Measurements from ENCODE around the gene KLHL42.

KLHL42 gene

DNA sequence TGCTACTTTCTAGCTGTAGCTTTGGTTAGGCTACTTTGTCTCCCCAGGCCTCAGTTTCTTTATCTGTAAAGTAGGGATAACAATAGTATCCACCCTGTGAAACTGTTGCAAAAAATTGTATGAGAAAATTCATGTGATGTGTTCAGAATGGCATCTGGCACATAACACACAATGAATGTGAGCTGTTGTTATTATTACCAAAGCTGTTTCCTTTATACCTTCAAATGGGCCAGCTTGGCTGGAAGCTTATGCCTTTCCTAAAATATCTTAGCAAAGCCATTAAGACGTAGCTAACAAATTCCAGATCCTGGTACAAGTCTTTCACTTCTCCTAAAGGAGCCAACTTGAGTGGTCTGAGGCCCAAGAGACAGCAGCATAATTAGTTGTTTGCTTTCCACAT is 25.2 kb downstream of the KLHL42 start:
- Histone ChIP-seq H3K4me3 (no peak overlapping the region), H3K27ac (peak overlapping the region in 1 of 2 donors; percentile 13), H3K27me3 (no peaks in the 10 kb centered on the region), H3K9me3 (no peaks in the 10 kb centered on the region), H3K36me3 (peaks cover 5 to 13% (median 6%) of the 10 kb centered on the region in 3 donors), H3K4me1 (peaks cover 0 to 30% (median 7%) of the 10 kb centered on the region in 4 donors)
- intact Hi-C loops (cut with DNase I; ENCODE audit: low total_unique reads): no loop called here
- DNase-seq: no peak
- TF ChIP-seq, protein P1, sequence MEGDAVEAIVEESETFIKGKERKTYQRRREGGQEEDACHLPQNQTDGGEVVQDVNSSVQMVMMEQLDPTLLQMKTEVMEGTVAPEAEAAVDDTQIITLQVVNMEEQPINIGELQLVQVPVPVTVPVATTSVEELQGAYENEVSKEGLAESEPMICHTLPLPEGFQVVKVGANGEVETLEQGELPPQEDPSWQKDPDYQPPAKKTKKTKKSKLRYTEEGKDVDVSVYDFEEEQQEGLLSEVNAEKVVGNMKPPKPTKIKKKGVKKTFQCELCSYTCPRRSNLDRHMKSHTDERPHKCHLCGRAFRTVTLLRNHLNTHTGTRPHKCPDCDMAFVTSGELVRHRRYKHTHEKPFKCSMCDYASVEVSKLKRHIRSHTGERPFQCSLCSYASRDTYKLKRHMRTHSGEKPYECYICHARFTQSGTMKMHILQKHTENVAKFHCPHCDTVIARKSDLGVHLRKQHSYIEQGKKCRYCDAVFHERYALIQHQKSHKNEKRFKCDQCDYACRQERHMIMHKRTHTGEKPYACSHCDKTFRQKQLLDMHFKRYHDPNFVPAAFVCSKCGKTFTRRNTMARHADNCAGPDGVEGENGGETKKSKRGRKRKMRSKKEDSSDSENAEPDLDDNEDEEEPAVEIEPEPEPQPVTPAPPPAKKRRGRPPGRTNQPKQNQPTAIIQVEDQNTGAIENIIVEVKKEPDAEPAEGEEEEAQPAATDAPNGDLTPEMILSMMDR (IDR thresholded peaks at IDR 0.05): no peak

DNA sequence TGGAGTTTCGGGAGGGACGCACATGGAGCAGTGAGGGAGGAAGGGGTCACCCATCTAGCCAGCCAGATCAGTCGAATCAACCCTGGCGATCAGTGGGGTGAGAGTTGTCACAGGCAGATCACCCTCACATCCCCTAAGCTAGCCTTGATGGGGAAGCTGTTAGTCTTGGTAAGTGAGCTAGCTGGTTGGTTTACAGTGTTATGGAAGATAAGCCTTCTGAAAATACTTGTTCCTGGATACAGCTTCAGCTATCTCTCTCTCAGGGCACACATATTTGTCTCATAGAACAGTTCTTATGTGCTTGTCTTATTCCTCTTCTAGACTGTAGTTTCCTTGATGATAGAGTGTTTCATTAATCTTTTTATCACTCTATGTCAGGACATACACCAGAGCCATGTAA is 26.2 kb downstream of the KLHL42 start:
- intact Hi-C loops (cut with DNase I; ENCODE audit: low total_unique reads): no loop called here

DNA sequence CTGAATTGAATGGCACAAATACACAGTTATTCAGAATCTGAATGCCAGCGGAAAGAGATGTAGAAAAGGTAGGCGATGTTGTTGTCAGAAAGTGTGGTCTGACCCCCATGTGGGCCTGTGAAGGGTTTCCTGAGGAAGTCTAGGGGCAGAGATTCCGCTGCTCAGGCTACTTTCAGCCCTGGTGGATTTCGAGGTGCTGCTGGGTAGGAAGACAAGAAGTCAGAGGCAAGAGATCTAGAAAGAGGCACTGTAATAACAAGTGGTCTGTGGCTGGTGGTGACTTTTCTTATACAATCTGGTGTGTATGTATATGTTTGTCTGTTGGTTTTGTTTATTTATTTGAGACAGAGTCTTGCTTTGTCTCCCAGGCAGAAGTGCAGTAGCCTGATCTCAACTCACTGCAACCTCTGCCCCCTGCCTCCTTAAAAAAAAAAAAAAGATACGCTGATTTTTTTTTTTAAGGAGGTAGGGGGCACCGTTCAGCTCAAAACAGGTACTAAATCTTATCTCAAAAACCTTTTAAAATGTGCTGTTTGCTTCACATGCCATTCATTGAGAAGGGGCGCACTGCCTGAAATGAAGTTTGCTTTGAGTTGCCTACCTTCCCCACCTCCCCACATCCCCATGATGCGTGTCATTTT is 27.1 kb downstream of the KLHL42 start:
- no peak overlapping the region for H3K4me3 ChIP-seq
- no peaks in the 10 kb centered on the region for H3K27me3 ChIP-seq
- no peaks in the 10 kb centered on the region for H3K9me3 ChIP-seq
- H3K27ac ChIP-seq: no peak overlapping the region
- intact Hi-C loops (cut with DNase I; ENCODE audit: low total_unique reads): no loop called here
- no peaks in the 10 kb centered on the region for H3K36me3 ChIP-seq
- TF ChIP-seq, protein P1 (IDR thresholded peaks at IDR 0.05): no peak
- peaks cover 0 to 33% (median 7%) of the 10 kb centered on the region in 4 donors for H3K4me1 ChIP-seq
- DNase-seq: no peak

More for the DNA sequence above, 26.2 kb downstream of the KLHL42 start:
- Histone ChIP-seq H3K36me3 (peaks cover 0 to 5% (median 0%) of the 10 kb centered on the region in 3 donors), H3K4me1 (peaks cover 0 to 33% (median 7%) of the 10 kb centered on the region in 4 donors), H3K4me3 (no peak overlapping the region), H3K9me3 (no peaks in the 10 kb centered on the region), H3K27ac (no peak overlapping the region), H3K27me3 (no peaks in the 10 kb centered on the region)
- TF ChIP-seq, protein P1 (IDR thresholded peaks at IDR 0.05): no peak
- DNase-seq: no peak

DNA sequence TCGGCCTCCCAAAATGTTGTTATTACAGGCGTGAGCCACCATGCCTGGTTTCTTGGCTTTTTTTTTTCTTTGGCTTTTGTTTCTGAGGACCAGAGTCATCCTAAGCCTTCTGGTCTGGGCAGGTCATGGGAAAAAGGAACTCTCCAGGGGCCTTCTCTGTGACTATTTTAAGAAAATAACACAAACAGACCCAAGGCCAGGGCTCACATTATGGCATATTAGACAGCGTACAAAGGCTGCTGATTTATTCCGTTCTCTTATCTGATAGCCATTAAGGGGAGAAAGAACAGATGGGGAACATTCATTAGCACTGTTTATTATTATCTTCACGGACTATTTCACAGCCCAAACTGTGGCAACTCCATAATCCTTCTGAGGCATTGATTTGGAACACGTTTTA is 28.8 kb downstream of the KLHL42 start:
- TF ChIP-seq, protein P1 (IDR thresholded peaks at IDR 0.05): no peak
- DNase-seq: no peak
- Histone ChIP-seq H3K27me3 (no peaks in the 10 kb centered on the region), H3K4me1 (peaks cover 0 to 33% (median 5%) of the 10 kb centered on the region in 4 donors), H3K4me3 (no peak overlapping the region), H3K36me3 (no peaks in the 10 kb centered on the region), H3K9me3 (no peaks in the 10 kb centered on the region), H3K27ac (peak overlapping the region; percentile 6 to 44)
- intact Hi-C loops (cut with DNase I; ENCODE audit: low total_unique reads): no loop called here

DNA sequence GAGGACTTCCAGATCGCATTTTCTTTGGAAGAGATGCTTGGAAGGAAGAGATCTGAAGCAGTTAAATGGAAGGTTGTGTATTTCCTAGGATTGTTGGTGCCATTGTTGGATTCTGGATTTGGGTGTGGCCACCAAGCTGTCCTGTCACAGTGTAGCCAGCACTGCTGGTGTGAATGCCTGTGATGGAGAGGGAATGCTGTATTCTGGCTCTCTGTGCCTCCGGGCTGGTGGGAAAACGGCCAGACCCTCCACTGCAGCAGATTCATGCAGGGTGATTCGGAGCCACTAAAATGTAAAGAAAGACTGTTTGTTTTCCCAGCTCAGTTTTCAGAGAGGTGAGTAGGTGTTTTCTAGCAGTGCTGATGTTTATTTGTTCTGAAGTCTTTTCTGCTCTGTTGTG is 30.7 kb downstream of the KLHL42 start:
- H3K4me3 ChIP-seq: no peak overlapping the region
- no peaks in the 10 kb centered on the region for H3K36me3 ChIP-seq
- H3K9me3 ChIP-seq: no peaks in the 10 kb centered on the region
- H3K27me3 ChIP-seq: no peaks in the 10 kb centered on the region
- intact Hi-C loops (cut with DNase I; ENCODE audit: low total_unique reads): no loop called here
- no peak overlapping the region for H3K27ac ChIP-seq
- H3K4me1 ChIP-seq: peaks cover 0 to 23% (median 3%) of the 10 kb centered on the region in 4 donors
- DNase-seq: no peak
- TF ChIP-seq, protein P1 (IDR thresholded peaks at IDR 0.05): no peak

Data from tibial artery (tissue), 4 donors.